Activated CD8-positive, alpha-beta T cell treated with anti-CD3 and anti-CD28 coated beads for 36 hours (primary cell): ENCODE results near the gene RBPMS2. TPM values are rescaled to one million over a fixed set of nuclear protein-coding genes. Genes with fewer than 3 reads are reported as not detected.

Source experiments
- ATAC-seq: fragments of 200-7000 bp; cut with Tn5 transposase; one replicate; pipeline ENCODE4 v1.10.0; 2021; ENCODE audit warnings: mild to moderate bottlenecking, moderate library complexity
- CTCF ChIA-PET: fragments of 350-600 bp; sonication (Branson Sonifier 250); formaldehyde crosslinking; loops from one replicate; lab custom pipeline; 2021; ENCODE audit warnings: antibody characterized with exemption; lab: Charles Lee
- POLR2A ChIA-PET: fragments of 350-600 bp; sonication (Branson Sonifier 250); formaldehyde crosslinking; loops from one replicate; lab custom pipeline; 2021; ENCODE audit warnings: antibody characterized with exemption; lab: Charles Lee
- DNase-seq: peaks from one replicate; pipeline ENCODE4 v3.0.0-alpha.2; 2020
- H3K27ac Mint-ChIP-seq: one replicate; pipeline ENCODE4 v1.8.0; 2021; ENCODE audit warnings: mild to moderate bottlenecking, mixed read lengths
- H3K27me3 Mint-ChIP-seq: one replicate; pipeline ENCODE4 v1.8.0; 2021; ENCODE audit warnings: mixed read lengths
- H3K36me3 Mint-ChIP-seq: one replicate; pipeline ENCODE4 v1.8.0; 2021; ENCODE audit warnings: low read depth, mixed read lengths
- H3K4me1 Mint-ChIP-seq: one replicate; pipeline ENCODE4 v1.8.0; 2021; ENCODE audit warnings: low read depth, mixed read lengths
- H3K4me3 Mint-ChIP-seq: one replicate; pipeline ENCODE4 v1.8.0; 2021; ENCODE audit warnings: mild to moderate bottlenecking, moderate library complexity, mixed read lengths
- H3K9me3 Mint-ChIP-seq: one replicate; pipeline ENCODE4 v1.8.0; 2021; ENCODE audit warnings: mixed read lengths
- intact Hi-C: fragments of 100-400 bp; cut with micrococcal nuclease; formaldehyde crosslinking; loops from one replicate; pipeline ENCODE4 v1.10.0; 2022
- microRNA-seq: library from miRNA; unstranded; fragments of <30 nt; microRNA quantifications from one replicate; pipeline ENCODE4 v1.2.0, GENCODE V29; 2022; ENCODE audit warnings: borderline microRNAs expressed, borderline replicate concordance
- total RNA-seq, 2 experiments: library from RNA; stranded (reverse); gene quantifications; one replicate each; pipeline ENCODE4 v1.2.3, GENCODE V29; 2021
- TF ChIP-seq, protein P1 (sequence below): fragments of 200-600 bp; IDR thresholded peaks from one replicate; pipeline ENCODE4 v1.8.0; 2022; ENCODE audit warnings: antibody characterized with exemption, mild to moderate bottlenecking

The RBPMS2 gene
- total RNA-seq, 2 experiments from 2014 or later, result not detected

DNA sequence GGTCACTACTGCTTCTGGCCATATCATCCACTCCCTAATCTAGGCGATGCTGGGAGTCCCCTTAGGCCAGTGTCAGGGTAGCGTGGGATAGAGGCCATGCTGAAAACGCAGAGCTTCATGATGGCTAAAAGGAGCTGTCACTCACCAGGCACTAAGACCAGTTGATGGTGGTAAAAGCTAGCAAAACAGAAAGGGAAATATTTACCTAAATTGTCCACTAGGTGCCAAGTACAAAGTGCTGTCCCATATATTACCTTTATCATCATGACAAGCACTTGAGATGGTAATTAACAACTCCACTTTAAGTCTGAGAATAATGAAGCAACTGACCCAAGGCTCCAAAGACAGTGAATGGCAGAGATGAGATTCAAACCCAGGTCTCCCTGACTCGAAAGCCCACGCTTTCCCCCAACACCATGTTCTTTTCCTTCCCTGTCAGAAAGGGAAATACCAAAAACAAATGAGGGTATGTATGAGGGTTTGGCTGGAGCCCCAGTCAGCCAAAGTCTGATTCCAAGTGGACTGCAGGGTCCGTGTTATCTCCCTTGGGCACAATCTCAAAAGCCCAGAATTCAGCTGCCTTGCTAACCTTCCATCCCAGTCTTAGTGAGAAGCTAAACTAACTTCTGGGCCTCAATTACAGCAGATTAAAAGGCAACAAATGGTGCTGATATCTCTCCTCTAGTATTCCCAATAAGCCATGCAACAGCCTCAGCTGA is 84.7 kb downstream of the RBPMS2 start:
- H3K9me3 Mint-ChIP-seq, result no peaks in the 10 kb centered on the region
- intact Hi-C loops, result no loop called here

DNA sequence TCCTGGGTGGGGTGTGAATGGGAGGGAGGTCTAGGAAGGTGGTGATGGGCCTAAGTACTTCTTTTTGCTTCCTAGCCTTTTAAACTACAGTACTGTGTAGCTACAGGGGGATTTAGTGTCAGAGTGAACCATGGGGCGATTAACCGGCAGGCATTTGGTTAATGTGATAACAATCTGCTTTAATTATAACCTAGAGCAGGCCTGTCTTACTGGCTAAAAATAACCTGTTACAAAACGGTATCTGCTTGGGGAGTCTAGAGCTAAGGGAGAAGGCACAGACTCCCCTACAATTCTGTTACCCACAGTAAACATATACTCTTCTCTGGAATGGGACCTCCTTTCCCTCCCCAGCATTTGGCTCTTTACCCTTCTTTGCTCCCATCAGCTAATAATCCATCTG is 85.4 kb downstream of the RBPMS2 start:
- H3K9me3 Mint-ChIP-seq, result no peaks in the 10 kb centered on the region
- ChIA-PET CTCF (interaction anchor here (0.6 to 14.3 kb wide), 10 partner anchors 8 to 39 kb away, joined by 3 to 249 read pairs (median 4); no protein-coding TSS in a partner anchor), POLR2A (interaction anchor here (1.5 kb wide), 1 partner anchor 38 kb away, joined by 4 read pairs; no protein-coding TSS in a partner anchor)
- H3K27me3 Mint-ChIP-seq, result no peaks in the 10 kb centered on the region
- ATAC-seq (no peak), DNase-seq (no peak)
- TF ChIP-seq, protein P1, sequence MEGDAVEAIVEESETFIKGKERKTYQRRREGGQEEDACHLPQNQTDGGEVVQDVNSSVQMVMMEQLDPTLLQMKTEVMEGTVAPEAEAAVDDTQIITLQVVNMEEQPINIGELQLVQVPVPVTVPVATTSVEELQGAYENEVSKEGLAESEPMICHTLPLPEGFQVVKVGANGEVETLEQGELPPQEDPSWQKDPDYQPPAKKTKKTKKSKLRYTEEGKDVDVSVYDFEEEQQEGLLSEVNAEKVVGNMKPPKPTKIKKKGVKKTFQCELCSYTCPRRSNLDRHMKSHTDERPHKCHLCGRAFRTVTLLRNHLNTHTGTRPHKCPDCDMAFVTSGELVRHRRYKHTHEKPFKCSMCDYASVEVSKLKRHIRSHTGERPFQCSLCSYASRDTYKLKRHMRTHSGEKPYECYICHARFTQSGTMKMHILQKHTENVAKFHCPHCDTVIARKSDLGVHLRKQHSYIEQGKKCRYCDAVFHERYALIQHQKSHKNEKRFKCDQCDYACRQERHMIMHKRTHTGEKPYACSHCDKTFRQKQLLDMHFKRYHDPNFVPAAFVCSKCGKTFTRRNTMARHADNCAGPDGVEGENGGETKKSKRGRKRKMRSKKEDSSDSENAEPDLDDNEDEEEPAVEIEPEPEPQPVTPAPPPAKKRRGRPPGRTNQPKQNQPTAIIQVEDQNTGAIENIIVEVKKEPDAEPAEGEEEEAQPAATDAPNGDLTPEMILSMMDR, result no peak
- intact Hi-C loops, result no loop called here
- H3K4me3 Mint-ChIP-seq, result no peak overlapping the region
- H3K36me3 Mint-ChIP-seq, result peaks cover 20% of the 10 kb centered on the region
- no peak overlapping the region for H3K27ac Mint-ChIP-seq
- peaks cover 12% of the 10 kb centered on the region for H3K4me1 Mint-ChIP-seq

More for the DNA sequence above, 84.7 kb downstream of the RBPMS2 start:
- TF ChIP-seq, protein P1, result no peak
- no peak for ATAC-seq
- Mint-ChIP-seq H3K4me1 (peaks cover 17% of the 10 kb centered on the region), H3K27ac (peak overlapping the region; percentile 58), H3K36me3 (peaks cover 21% of the 10 kb centered on the region), H3K4me3 (no peak overlapping the region), H3K27me3 (no peaks in the 10 kb centered on the region)
- DNase-seq, result no peak
- ChIA-PET POLR2A (interaction anchor here (0.6 to 1.5 kb wide), 2 partner anchors 37 to 569 kb away, joined by 3 to 4 read pairs; no protein-coding TSS in a partner anchor), CTCF (interaction anchor here (0.6 to 14.3 kb wide), 10 partner anchors 9 to 39 kb away, joined by 3 to 249 read pairs (median 4); no protein-coding TSS in a partner anchor)

Small RNA genes within 50 kb of the gene (microRNA-seq; reads per million reads assigned to microRNA genes)
- gene MIR1272, result not detected

Other genes with a start within 250 kb of the RBPMS2 start
- 10 to 100 TPM; 50.0 TPM for gene PIF1, start 50.1 kb upstream of the RBPMS2 start, total RNA-seq
- gene PLEKHO2, start 66.3 kb upstream of the RBPMS2 start, total RNA-seq, result 10 to 100 TPM; 10.1 to 10.4 TPM
- gene ANKDD1A, start 136.3 kb upstream of the RBPMS2 start, total RNA-seq, result 1 to 10 TPM; 3.4 to 4.3 TPM
- gene SPG21, start 214.3 kb upstream of the RBPMS2 start, total RNA-seq, result 10 to 100 TPM; 72.3 to 73.0 TPM